Epidermal melanocyte (primary cell): ENCODE results near the gene PBXIP1.

Experiments
- DNase-seq: peaks from one replicate; pipeline ENCODE4 v3.0.0; 2011; ENCODE audit warnings: low spot score; ENCODE audit not compliant: insufficient read length

The PBXIP1 gene, protein sequence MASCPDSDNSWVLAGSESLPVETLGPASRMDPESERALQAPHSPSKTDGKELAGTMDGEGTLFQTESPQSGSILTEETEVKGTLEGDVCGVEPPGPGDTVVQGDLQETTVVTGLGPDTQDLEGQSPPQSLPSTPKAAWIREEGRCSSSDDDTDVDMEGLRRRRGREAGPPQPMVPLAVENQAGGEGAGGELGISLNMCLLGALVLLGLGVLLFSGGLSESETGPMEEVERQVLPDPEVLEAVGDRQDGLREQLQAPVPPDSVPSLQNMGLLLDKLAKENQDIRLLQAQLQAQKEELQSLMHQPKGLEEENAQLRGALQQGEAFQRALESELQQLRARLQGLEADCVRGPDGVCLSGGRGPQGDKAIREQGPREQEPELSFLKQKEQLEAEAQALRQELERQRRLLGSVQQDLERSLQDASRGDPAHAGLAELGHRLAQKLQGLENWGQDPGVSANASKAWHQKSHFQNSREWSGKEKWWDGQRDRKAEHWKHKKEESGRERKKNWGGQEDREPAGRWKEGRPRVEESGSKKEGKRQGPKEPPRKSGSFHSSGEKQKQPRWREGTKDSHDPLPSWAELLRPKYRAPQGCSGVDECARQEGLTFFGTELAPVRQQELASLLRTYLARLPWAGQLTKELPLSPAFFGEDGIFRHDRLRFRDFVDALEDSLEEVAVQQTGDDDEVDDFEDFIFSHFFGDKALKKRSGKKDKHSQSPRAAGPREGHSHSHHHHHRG

GRCh38 chr1:154955718-154956543, at the start of gene PBXIP1:
PBXIP1 (minus strand) TSS chr1:154956099; CDS start chr1:154953721, 2,378 bp downstream.
- DNase-seq: peak; percentile 99

DNA sequence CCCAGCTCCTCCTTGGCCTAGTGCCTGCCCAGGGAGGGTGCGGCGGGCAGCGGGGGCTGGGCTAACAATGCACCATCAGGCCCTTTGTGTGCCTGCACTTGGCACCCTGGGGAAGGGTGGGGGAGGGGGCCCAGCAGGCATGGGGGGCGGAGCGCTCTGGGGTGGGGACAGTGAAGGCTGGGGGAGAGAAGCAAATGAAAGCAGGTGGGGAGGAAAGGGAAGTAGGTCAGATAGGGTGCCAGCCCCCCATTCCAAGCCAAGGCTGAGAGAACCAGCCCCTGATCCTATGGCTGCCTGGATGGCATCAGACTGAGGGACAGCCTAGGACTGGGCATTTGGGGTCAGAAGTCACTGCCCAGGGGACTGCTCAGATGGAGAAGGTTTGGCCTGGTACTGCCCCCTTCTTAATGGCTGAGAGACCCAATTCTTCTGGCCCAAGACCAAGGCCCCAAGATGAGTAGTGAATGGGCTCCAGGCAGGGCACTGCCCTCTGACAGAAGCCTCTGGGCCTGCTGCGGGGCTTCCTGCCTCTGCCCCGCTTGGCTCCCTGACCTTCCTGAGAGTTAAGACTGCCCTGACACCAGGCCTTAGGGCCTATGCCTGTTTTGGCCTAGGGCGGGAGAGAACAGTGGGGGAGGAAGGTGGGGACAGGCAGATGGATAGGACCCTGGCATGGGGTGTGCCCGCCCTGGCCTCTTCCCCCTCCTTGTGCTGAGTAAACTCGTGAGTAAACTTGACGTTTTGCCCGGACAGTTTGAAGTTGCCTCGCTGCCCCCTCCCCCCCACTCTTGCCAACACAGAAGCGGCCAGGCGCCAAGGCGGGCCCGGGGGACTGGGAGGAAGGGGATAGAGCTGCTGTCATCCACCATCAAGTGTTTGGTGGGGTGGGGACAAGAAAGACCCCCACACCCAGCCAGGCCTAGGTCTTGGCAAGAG, 49.4 kb upstream of the PBXIP1 start:
- DNase-seq: no peak

DNA sequence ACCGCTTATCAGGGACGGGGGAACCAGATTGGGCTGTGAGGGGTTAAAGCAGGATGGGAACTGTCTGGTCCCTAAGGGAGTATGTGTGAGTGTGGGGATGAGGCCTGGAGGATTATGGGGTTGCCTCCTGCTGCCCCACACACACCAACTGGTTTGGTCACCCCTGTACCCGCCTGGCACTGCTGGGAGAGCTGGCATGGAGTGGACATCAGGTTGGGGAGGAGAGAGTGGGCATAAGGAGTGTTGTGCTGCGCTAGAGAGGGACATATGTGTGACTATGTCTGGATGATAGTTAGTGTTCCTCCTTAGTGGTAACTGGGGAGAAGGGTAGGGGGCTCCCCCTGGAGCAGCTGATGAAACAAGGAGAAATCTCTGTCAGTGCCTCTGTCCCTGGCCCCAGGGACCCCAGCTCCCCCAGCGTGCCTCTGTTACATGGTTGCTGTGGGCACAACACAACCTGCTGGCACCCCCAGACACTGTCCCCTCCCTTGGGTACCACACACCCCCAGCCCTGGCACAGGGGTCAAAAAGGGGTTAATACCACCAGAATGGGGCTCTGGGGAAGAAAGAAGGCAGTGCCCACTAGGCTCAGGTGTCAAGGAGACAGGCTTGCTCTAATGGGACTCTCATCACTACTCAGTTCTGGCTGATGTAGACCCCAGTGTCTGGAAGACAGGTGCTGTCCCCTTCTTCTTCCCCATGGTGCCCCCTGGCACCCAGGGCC, 48.6 kb upstream of the PBXIP1 start:
- no peak for DNase-seq

DNA sequence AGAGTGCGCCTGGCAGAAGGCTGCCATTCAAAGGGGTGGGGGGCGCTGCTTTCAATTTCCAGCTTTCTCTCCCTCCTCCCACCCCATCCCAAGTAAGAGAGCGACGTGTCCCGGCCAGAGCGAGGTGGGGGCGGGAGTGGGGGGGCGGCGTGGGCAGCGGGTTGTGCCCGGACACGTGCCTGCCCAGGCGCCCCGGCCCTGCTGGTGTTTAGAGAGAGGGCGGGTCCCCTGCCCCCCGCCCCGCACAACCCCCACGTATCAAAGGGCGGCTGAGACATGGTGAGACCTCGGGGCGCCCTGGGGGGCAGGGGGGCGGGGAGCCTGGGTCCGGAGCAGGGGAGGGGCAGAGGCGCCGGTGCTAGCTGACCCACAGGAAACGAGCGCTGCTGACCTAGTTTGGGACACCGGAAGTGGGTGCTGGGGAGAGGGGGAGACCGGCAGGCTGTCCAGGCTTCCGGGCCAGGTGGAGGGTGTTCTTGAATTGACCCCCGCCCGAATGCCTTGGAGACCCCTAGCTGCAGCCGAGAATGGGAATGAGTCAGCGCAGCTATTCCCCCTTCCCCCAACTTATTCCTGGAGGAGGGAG, 48.0 kb upstream of the PBXIP1 start:
- no peak for DNase-seq

DNA sequence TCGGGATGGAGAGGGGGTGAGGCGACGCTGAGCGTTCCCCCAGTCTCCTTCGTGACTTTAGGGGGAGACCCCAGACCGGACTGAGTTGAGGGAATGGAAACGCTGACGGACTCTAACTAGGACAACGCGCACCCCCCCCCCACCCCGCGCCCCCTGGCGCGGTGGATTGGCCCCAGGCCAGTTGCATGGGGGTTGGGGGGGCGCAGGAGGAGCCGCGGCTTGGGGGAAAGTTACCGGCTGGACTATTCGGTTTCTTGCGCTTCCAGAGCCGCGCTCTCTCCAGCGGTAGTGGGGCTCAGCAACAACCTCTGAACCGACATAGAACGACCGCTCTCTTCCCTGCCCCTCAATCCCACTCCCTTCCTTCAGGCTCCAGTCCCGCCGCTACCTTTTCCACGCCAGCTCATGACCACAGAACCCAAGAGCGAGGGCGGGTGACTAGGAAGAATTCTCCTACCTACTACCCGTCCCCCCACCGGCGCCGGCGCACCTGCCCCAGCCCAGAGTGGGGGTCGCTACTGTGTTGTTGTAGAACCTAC, 47.4 kb upstream of the PBXIP1 start:
- no peak for DNase-seq

GRCh38 chr1:155002464-155003226, 46.7 kb upstream of the PBXIP1 start, which contains the start of gene ZBTB7B:
ZBTB7B (plus strand) TSS chr1:155002802; CDS start chr1:155014661, 11,859 bp downstream.
- no peak for DNase-seq

GRCh38 chr1:155001675-155002463, 46.0 kb upstream of the PBXIP1 start:
- peak; percentile 99 for DNase-seq

GRCh38 chr1:155001425-155001674, 45.5 kb upstream of the PBXIP1 start:
- no peak for DNase-seq

- peak; percentile 97 for DNase-seq
These were observed 45.0 kb upstream of the PBXIP1 start for GRCh38 chr1:155000726-155001424.

DNA sequence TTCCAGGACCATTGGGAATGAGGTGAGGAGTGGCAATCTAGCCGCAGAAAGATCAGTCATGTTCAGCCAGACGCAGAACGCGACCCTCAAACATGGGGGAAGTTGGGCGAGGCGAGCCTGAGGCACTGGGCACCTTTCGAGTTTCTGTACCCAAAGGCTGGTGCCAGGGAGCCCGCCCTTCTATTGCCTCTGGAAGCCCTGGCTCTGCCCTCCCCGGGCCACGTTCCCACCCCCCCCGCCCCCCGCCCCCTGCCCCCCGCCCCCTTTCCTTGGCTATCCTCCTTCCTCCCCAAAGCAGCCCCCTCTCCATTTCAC, 44.5 kb upstream of the PBXIP1 start:
- no peak for DNase-seq

GRCh38 chr1:154999571-155000410, 43.9 kb upstream of the PBXIP1 start:
- no peak for DNase-seq

DNA sequence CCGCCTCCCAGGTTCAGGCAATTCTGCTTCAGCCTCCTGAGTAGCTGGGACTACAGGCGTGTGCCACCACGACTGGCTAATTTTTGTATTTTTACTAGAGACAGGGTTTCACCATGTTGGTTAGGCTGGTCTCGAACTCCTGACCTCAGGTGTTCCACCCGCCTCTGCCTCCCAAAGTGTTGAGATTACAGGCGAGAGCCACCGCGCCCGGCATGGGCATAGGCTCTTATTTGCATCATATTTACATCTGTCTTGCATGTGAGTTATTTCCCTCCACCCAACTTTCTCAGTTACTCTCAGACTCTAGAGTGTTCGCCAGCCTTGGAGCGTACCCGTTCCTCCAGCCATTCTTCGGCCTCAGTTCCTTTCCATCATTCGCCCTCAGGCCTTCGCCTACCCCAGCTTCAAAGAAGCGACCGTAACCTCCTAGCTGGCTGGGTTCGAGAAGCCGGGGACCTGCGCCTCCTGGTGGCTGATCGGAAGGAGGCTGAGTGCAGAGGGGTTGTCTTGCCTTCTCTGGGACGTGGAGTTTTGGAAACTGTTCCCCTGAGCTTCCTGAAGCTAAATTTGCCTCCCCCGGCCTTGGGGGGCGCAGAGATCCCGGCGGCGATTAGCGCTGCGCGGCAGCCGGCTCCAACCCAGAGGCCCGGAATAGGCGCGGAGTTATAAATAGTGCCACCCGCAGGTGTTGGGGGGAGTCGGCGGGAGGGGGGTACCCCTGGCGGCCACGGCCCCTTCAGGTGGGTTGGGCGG, 43.1 kb upstream of the PBXIP1 start:
- no peak for DNase-seq

- no peak for DNase-seq
These were observed 42.4 kb upstream of the PBXIP1 start for GRCh38 chr1:154998201-154998780.

GRCh38 chr1:154996966-154997701, 41.2 kb upstream of the PBXIP1 start:
- DNase-seq: no peak
